IMR-90 (cell line): ENCODE data around the gene LGALS1. TPM values are rescaled to one million over a fixed set of nuclear protein-coding genes. Genes with fewer than 3 reads are reported as not detected.
"Not testable (repeated sequence)": the region's sequence is repeated elsewhere in the genome, so short reads cannot be mapped to it uniquely, and the experiment has no call there.

Source experiments
- ATAC-seq: fragments of 200-7000 bp; cut with Tn5 transposase; 2 replicates; pipeline ENCODE4 v1.9.1; 2020; ENCODE audit warnings: low read depth, mild to moderate bottlenecking, moderate library complexity
- BruUV-seq: library from RNA; stranded (reverse); fragments of 400-500 nt; replicated peaks from 2 replicates; lab custom pipeline; 2021; lab: Mats Ljungman, UMichigan
- CTCF ChIA-PET: fragments of 300-600 bp; formaldehyde crosslinking; extraction: SDS; loops from one replicate; lab custom pipeline; 2021; ENCODE audit warnings: antibody characterized with exemption; lab: Yijun Ruan, JAX
- POLR2A ChIA-PET: fragments of 300-600 bp; sonication (Branson Sonifier 250); formaldehyde crosslinking; loops from one replicate; lab custom pipeline; 2022; ENCODE audit warnings: antibody characterized with exemption; ENCODE audit not compliant: unreplicated experiment; lab: Charles Lee
- DNase-seq: peaks from one replicate; pipeline ENCODE4 v3.0.0; 2013
- H2AFZ ChIP-seq: replicated peaks from 2 replicates; pipeline ENCODE3; 2013; ENCODE audit warnings: low read length, mild to moderate bottlenecking; ENCODE audit not compliant: poor library complexity
- H2AK5ac ChIP-seq: 2 replicates; pipeline ENCODE4 v1.6.1; 2013; ENCODE audit warnings: low read depth, low read length, inconsistent platforms
- H2AK9ac ChIP-seq: replicated peaks from 2 replicates; pipeline ENCODE3; 2013; ENCODE audit warnings: mild to moderate bottlenecking, low read depth, low read length, moderate library complexity; ENCODE audit not compliant: poor library complexity
- H2BK120ac ChIP-seq: 2 replicates; pipeline ENCODE4 v1.6.1; 2013; ENCODE audit warnings: low read depth, low read length, inconsistent platforms
- H2BK15ac ChIP-seq: 3 replicates; pipeline ENCODE4 v1.6.1; 2013; ENCODE audit warnings: low read depth, low read length, inconsistent platforms
- H2BK20ac ChIP-seq: 2 replicates; pipeline ENCODE4 v1.6.1; 2013; ENCODE audit warnings: low read depth, mild to moderate bottlenecking, inconsistent platforms, low read length, moderate library complexity
- H2BK5ac ChIP-seq: 2 replicates; pipeline ENCODE4 v1.6.1; 2013; ENCODE audit warnings: mild to moderate bottlenecking, low read depth, low read length, inconsistent platforms; ENCODE audit not compliant: poor library complexity, severe bottlenecking
- H3K14ac ChIP-seq: replicated peaks from 2 replicates; pipeline ENCODE4 v1.6.1; 2013; ENCODE audit warnings: low read depth, low read length, inconsistent platforms
- H3K18ac ChIP-seq: 2 replicates; pipeline ENCODE4 v1.6.1; 2013; ENCODE audit warnings: low read depth, low read length, control low read depth
- H3K23ac ChIP-seq: 2 replicates; pipeline ENCODE4 v1.6.1; 2013; ENCODE audit warnings: low read depth, low read length, inconsistent platforms
- H3K27ac ChIP-seq: 2 replicates; pipeline ENCODE4 v1.5.1; 2013; ENCODE audit warnings: mild to moderate bottlenecking, control low read depth, low read length; ENCODE audit not compliant: insufficient read depth
- H3K27me3 ChIP-seq: 2 replicates; pipeline ENCODE4 v1.6.1; 2013; ENCODE audit warnings: low read length; ENCODE audit not compliant: control insufficient read depth, insufficient read depth
- H3K36me3 ChIP-seq: 2 replicates; pipeline ENCODE4 v1.6.1; 2013; ENCODE audit warnings: low read length, mixed read lengths; ENCODE audit not compliant: control insufficient read depth, insufficient read depth
- H3K4ac ChIP-seq: 2 replicates; pipeline ENCODE4 v1.6.1; 2013; ENCODE audit warnings: low read depth, low read length, inconsistent platforms
- H3K4me1 ChIP-seq: 2 replicates; pipeline ENCODE4 v1.6.1; 2013; ENCODE audit warnings: low read length, mixed read lengths; ENCODE audit not compliant: control insufficient read depth, insufficient read depth
- H3K4me2 ChIP-seq: 2 replicates; pipeline ENCODE4 v1.6.1; 2013; ENCODE audit warnings: low read depth, mild to moderate bottlenecking, control low read depth, low read length, moderate library complexity
- H3K4me3 ChIP-seq: 2 replicates; pipeline ENCODE4 v1.5.1; 2013; ENCODE audit warnings: low read depth, mild to moderate bottlenecking, control low read depth, low read length, moderate library complexity; ENCODE audit not compliant: insufficient read depth
- H3K56ac ChIP-seq: 2 replicates; pipeline ENCODE4 v1.6.1; 2013; ENCODE audit warnings: low read length, inconsistent platforms; ENCODE audit not compliant: insufficient read depth; ENCODE audit errors: extremely low read depth
- H3K79me1 ChIP-seq, 2 experiments: 2 replicates each; pipeline ENCODE4 v1.6.1; 2013; ENCODE audit warnings: low read length in 2 of 2, inconsistent platforms in 1 of 2, low read depth in 1 of 2
- H3K9ac ChIP-seq: 2 replicates; pipeline ENCODE4 v1.6.1; 2013; ENCODE audit warnings: low read depth, low read length, control low read depth
- H3K9me1 ChIP-seq: 2 replicates; pipeline ENCODE4 v1.6.1; 2013; ENCODE audit warnings: low read length, inconsistent platforms; ENCODE audit not compliant: insufficient read depth
- H3K9me3 ChIP-seq: 2 replicates; pipeline ENCODE4 v1.6.1; 2013; ENCODE audit warnings: low read length; ENCODE audit not compliant: control insufficient read depth, insufficient read depth
- H4K20me1 ChIP-seq: 2 replicates; pipeline ENCODE4 v1.6.1; 2013; ENCODE audit warnings: low read length, inconsistent platforms; ENCODE audit not compliant: insufficient read depth
- H4K5ac ChIP-seq: 2 replicates; pipeline ENCODE4 v1.6.1; 2013; ENCODE audit warnings: mild to moderate bottlenecking, low read depth, low read length, control low read depth
- H4K8ac ChIP-seq, 2 experiments: 2 replicates each; pipeline ENCODE4 v1.6.1; 2013; ENCODE audit warnings: low read depth in 2 of 2, low read length in 2 of 2, control low read depth in 1 of 2, inconsistent platforms in 1 of 2
- H4K91ac ChIP-seq: 2 replicates; pipeline ENCODE4 v1.6.1; 2013; ENCODE audit warnings: low read depth, low read length, inconsistent platforms; ENCODE audit not compliant: insufficient read depth
- WGBS, 2 experiments: methylation state at CpG; one replicate each; pipeline versions ENCODE4 v1.1.5 to v1.1.7; 2013; ENCODE audit warnings: missing lambda C conversion rate in 2 of 2; ENCODE audit not compliant: insufficient read length in 1 of 2; ENCODE audit errors: extremely low coverage in 2 of 2; 5-methylcytosine and 5-hydroxymethylcytosine counted together
- dilution Hi-C: fragments of 300-500 bp; cut with HindIII; formaldehyde crosslinking; loops from one replicate; pipeline ENCODE4 v1.14.3; 2018; ENCODE audit warnings: low sequenced_read_pairs; ENCODE audit not compliant: unreplicated experiment
- in situ Hi-C: fragments of 300-500 bp; cut with MboI; formaldehyde crosslinking; loops from 3 replicates; pipeline ENCODE4 v1.14.3; 2019; ENCODE audit warnings: low sequenced_read_pairs, inconsistent platforms, mixed read lengths
- intact Hi-C: fragments of 100-400 bp; cut with micrococcal nuclease; formaldehyde crosslinking; loops from 2 replicates; pipeline ENCODE4 v1.10.0; 2022
- polyA plus RNA-seq, 3 experiments: library from polyadenylated mRNA; depleted of rRNA; stranded (reverse); fragments of >200 nt; gene quantifications; 2 replicates each; pipeline ENCODE4 v1.2.3, GENCODE V29; 2012; ENCODE audit warnings: low replicate concordance in 1 of 3
- total RNA-seq: library from RNA; depleted of rRNA; stranded (reverse); fragments of >200 nt; gene quantifications from 2 replicates; pipeline ENCODE4 v1.2.3, GENCODE V29; 2012

The LGALS1 gene
- total and polyA plus RNA-seq, 2 of the 4 experiments (the other 2 are of a cell fraction) = 11,896 to 15,383 TPM

DNA sequence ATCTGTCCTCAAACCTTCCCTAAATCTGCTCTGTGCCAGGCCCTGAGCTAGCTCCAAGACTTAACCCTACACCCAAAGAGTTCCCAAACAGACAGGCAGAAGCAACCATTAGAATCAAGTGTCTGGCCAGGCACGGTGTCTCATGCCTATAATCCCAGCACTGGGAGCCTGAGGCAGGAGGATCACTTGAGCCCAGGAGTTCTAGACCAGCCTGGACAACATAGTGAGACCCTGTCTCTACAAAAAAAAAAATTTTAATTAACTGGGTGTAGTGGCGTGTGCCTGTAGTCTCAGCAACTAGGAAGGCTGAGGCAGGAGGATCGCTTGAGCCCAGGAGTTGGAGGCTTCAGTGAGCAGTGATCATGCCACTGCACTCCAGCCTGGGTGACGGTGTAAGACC is 18.9 kb upstream of the LGALS1 start:
- H3K36me3 ChIP-seq = peaks cover 17% of the 10 kb centered on the region; the same call in 1 of the 2 replicates
- H3K18ac ChIP-seq, H3K9me3 ChIP-seq, H3K4me2 ChIP-seq, H2BK15ac ChIP-seq, H3K4me3 ChIP-seq, H4K5ac ChIP-seq, H2AFZ ChIP-seq, in situ Hi-C loops, H2AK9ac ChIP-seq, H3K14ac ChIP-seq, H3K9me1 ChIP-seq, H2BK5ac ChIP-seq, intact Hi-C loops, H3K4ac ChIP-seq, H3K23ac ChIP-seq, H2AK5ac ChIP-seq, ATAC-seq, H2BK20ac ChIP-seq, H3K56ac ChIP-seq, POLR2A ChIA-PET, BruUV-seq, H4K91ac ChIP-seq, H3K27ac ChIP-seq, H3K27me3 ChIP-seq, dilution Hi-C loops, DNase-seq, H2BK120ac ChIP-seq, H3K9ac ChIP-seq, H4K8ac ChIP-seq: not testable (repeated sequence)
- CTCF ChIA-PET = interaction anchor here (2.6 kb wide), 1 partner anchor 13 kb away, joined by 12 read pairs; no protein-coding TSS in a partner anchor
- H3K79me1 ChIP-seq = peaks cover 12 to 26% of the 10 kb centered on the region in 2 experiments; a peak in 3 of 4 replicates
- 90% methylated on average over 2 of the region's 4 CpGs; no CpG with 5 or more reads in 1 of the 2 experiments for WGBS, 2 experiments
- peaks cover 24% of the 10 kb centered on the region for H4K20me1 ChIP-seq
- peaks cover 17% of the 10 kb centered on the region for H3K4me1 ChIP-seq
